Measurements from ENCODE around the gene USP19. TPM values are rescaled to one million over a fixed set of nuclear protein-coding genes. Genes with fewer than 3 reads are reported as not detected.

USP19 gene
- total and polyA plus RNA-seq, 7 donors, result 22.2 to 98.4 (median 48.2) TPM

DNA sequence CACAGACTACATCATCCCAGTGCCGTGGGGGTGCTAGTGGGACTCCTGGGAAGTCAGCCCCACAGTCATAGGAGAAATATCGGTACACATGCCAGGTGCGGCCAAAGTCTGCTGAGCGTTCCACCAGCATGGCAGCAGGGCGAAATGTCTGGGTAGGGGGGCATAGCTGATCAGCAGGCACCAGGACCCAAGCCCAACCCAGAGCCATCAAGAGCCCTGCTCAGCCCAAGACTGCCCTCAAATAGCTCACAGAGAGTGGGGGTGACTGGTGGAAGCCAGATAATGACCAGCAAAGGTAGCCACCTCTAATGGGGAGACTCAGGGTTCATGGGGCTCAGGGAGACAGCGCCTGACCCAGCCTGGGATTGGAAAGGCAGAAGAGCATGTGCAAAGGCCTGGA, 11.0 kb upstream of the USP19 start:
- no peak for TF ChIP-seq EP300 (IDR thresholded peaks at IDR 0.05)
- TF ChIP-seq, protein P1, sequence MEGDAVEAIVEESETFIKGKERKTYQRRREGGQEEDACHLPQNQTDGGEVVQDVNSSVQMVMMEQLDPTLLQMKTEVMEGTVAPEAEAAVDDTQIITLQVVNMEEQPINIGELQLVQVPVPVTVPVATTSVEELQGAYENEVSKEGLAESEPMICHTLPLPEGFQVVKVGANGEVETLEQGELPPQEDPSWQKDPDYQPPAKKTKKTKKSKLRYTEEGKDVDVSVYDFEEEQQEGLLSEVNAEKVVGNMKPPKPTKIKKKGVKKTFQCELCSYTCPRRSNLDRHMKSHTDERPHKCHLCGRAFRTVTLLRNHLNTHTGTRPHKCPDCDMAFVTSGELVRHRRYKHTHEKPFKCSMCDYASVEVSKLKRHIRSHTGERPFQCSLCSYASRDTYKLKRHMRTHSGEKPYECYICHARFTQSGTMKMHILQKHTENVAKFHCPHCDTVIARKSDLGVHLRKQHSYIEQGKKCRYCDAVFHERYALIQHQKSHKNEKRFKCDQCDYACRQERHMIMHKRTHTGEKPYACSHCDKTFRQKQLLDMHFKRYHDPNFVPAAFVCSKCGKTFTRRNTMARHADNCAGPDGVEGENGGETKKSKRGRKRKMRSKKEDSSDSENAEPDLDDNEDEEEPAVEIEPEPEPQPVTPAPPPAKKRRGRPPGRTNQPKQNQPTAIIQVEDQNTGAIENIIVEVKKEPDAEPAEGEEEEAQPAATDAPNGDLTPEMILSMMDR (IDR thresholded peaks at IDR 0.05), result no peak
- TF ChIP-seq POLR2AphosphoS5 (IDR thresholded peaks at IDR 0.05), result no peak
- no peak for TF ChIP-seq POLR2A (IDR thresholded peaks at IDR 0.05)
- Histone ChIP-seq H3K4me1 (peaks cover 0 to 37% (median 33%) of the 10 kb centered on the region in 4 donors), H3K36me3 (peaks cover 6 to 47% (median 14%) of the 10 kb centered on the region in 4 donors), H3K9me3 (no peaks in the 10 kb centered on the region), H3K27me3 (no peaks in the 10 kb centered on the region), H3K4me3 (peak overlapping the region; percentile 64 to 86 (median 69)), H3K27ac (peak overlapping the region; percentile 87 to 97 (median 92))
- no peak for DNase-seq
- WGBS, 2 donors, result 94% methylated on average over 6 of the region's 6 CpGs
- intact Hi-C loops (cut with DNase I), result loop anchor here (5.0 kb wide), 1 partner anchor 36 kb away; the partner anchor contains the start of gene CCDC71

DNA sequence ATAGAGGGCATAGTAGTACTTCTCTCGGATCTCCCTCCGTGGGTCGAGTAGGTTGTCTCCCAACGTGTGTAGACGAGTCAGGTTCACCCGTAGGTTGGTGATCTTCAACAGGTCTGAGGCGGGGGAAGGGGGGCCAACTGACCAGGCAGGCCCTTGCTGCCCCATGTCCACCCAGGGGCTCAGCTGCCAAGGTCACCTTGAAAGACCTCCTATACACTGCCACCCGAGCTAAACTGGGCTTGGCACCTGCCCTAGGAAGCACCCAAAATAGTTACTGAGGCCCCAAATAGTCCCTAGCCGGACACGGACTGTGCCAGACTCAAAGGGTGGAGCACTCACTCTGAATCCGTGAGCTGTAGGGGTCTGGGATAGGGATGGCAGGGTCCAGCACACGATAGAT, 10.4 kb upstream of the USP19 start:
- H3K4me3 ChIP-seq, result peak overlapping the region in 2 of 4 donors; percentile 66 to 72
- H3K27me3 ChIP-seq, result no peaks in the 10 kb centered on the region
- WGBS, 2 donors, result 88 to 90% methylated on average over 12 of the region's 12 CpGs
- peaks cover 0 to 37% (median 33%) of the 10 kb centered on the region in 4 donors for H3K4me1 ChIP-seq
- DNase-seq, result no peak
- H3K27ac ChIP-seq, result peak overlapping the region in 1 of 4 donors; percentile 97
- peaks cover 12 to 52% (median 18%) of the 10 kb centered on the region in 4 donors for H3K36me3 ChIP-seq
- TF ChIP-seq EP300 (IDR thresholded peaks at IDR 0.05) (no peak), POLR2AphosphoS5 (IDR thresholded peaks at IDR 0.05) (no peak), POLR2A (IDR thresholded peaks at IDR 0.05) (no peak)
- TF ChIP-seq, protein P1 (IDR thresholded peaks at IDR 0.05), result no peak
- intact Hi-C loops (cut with DNase I), result loop anchor here (5.0 kb wide), 1 partner anchor 36 kb away; the partner anchor contains the start of gene CCDC71
- no peaks in the 10 kb centered on the region for H3K9me3 ChIP-seq

DNA sequence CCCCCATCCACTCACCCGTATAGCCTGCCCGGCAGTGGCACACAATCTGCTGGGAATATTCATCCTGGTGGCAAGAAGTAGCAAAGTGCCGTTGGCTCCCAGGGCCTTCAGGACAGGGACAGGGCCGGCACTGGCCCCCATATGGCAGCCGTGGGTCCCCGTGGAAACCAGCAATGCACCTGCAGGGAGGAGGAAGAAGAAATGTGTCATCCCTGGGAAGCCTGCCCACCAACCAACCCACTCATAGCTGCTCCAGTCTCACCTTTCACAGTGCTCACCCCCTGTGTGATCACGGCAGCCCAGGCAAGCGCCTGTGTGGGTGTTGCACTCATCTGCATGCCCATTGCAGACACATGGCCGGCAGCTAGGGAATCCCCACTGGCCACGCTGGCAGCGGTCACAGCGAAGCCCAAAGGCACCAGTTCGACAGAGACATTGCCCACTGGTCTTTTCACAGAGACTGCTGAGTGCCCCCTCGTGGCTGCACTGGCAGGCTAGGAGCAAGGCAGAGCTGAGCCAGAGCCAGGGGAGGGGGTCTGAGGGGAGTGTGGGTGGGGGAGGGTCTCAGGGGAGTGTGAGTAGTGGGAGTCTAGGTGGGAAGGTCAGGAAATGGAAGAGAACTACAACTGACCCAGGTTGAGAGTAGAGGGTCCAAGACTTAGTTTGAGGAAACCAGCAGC, 4.5 kb upstream of the USP19 start:
- Histone ChIP-seq H3K9me3 (no peaks in the 10 kb centered on the region), H3K4me1 (peaks cover 0 to 19% (median 9%) of the 10 kb centered on the region in 4 donors), H3K4me3 (no peak overlapping the region), H3K36me3 (peaks cover 51 to 91% (median 60%) of the 10 kb centered on the region in 4 donors), H3K27me3 (no peaks in the 10 kb centered on the region), H3K27ac (no peak overlapping the region)
- TF ChIP-seq POLR2AphosphoS5 (IDR thresholded peaks at IDR 0.05) (no peak), POLR2A (IDR thresholded peaks at IDR 0.05) (no peak), EP300 (IDR thresholded peaks at IDR 0.05) (no peak)
- TF ChIP-seq, protein P1 (IDR thresholded peaks at IDR 0.05), result no peak
- intact Hi-C loops (cut with DNase I), result no loop called here
- 85 to 87% methylated on average over 14 of the region's 14 CpGs for WGBS, 2 donors
- DNase-seq, result no peak

DNA sequence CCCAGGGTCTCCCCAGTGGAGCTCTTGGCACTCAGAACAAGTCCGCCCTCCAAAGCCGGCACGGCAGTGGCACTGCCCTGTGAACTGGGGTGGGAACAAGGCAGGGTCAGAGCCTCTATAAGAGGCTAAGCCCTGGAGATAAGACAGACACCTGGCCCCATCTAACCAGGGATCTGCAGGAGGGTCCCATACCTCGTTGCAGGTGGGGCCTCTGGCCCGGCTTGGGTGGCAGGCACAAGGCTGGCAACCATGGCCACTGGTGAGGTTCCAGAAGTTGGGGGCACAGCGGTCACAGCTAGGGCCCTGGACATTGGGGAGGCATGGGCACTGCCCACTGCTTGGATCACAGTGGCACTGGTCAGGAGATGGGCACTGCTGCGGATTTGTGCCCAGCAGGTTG, 3.6 kb upstream of the USP19 start:
- H3K9me3 ChIP-seq, result no peaks in the 10 kb centered on the region
- WGBS, 2 donors, result 89 to 90% methylated on average over 7 of the region's 7 CpGs
- no peak overlapping the region for H3K27ac ChIP-seq
- H3K27me3 ChIP-seq, result no peaks in the 10 kb centered on the region
- H3K4me1 ChIP-seq, result peaks cover 0 to 19% (median 13%) of the 10 kb centered on the region in 4 donors
- no peak overlapping the region for H3K4me3 ChIP-seq
- DNase-seq, result no peak
- peaks cover 51 to 82% (median 58%) of the 10 kb centered on the region in 4 donors for H3K36me3 ChIP-seq
- TF ChIP-seq EP300 (IDR thresholded peaks at IDR 0.05), result no peak
- intact Hi-C loops (cut with DNase I), result no loop called here

DNA sequence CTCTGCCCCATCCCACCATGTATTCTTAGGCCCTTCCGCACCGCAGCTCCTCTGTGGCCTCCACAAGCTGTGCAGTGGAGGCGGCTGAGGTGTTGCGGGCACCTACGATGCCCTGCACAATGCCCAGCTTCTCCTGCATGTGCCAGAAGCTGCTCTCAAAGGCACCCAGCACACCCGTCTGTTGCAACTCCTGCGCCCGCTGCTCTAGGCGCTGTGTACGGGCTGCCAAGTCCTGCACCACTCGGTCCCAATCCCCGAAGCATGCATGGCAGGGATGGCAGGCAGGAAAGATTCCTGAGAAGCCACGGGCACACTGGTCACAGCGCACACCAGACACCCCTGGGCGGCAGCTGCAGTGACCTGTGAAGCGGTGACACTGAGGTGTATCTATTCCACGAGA, 3.1 kb upstream of the USP19 start:
- intact Hi-C loops (cut with DNase I), result no loop called here
- TF ChIP-seq POLR2AphosphoS5 (IDR thresholded peaks at IDR 0.05) (no peak), POLR2A (IDR thresholded peaks at IDR 0.05) (no peak)
- no peaks in the 10 kb centered on the region for H3K27me3 ChIP-seq
- peaks cover 53 to 80% (median 56%) of the 10 kb centered on the region in 4 donors for H3K36me3 ChIP-seq
- H3K4me3 ChIP-seq, result no peak overlapping the region
- DNase-seq, result no peak
- H3K27ac ChIP-seq, result no peak overlapping the region
- 95 to 96% methylated on average over 17 of the region's 17 CpGs for WGBS, 2 donors
- H3K9me3 ChIP-seq, result no peaks in the 10 kb centered on the region
- peaks cover 0 to 23% (median 19%) of the 10 kb centered on the region in 4 donors for H3K4me1 ChIP-seq

Measured in sigmoid colon (tissue), 7 donors.